ENCODE data around the gene KRTAP20-4.

GRCh38 chr21:30652891-30653290 is 32.5 kb downstream of the KRTAP20-4 start:
- TF ChIP-seq CTCF (conservative IDR thresholded peaks at IDR 0.05 in 1 of 2, IDR thresholded peaks at IDR 0.05 in 1 of 2; ENCODE audit: extremely low read depth in 1 of 2, insufficient read depth in 1 of 2, low read depth in 1 of 2, low read length in 2 of 2) = no peak
- TF ChIP-seq EZH2 (IDR thresholded peaks at IDR 0.05; ENCODE audit: borderline replicate concordance, low read length) = no peak
